Measurements from ENCODE around the gene FRMD3. TPM values are rescaled to one million over a fixed set of nuclear protein-coding genes. Genes with fewer than 3 reads are reported as not detected.

Gene FRMD3
- total RNA-seq, 1 experiment from 2014 or later = 0.55 TPM

- H4K91ac ChIP-seq (ENCODE audit: insufficient read length, low read depth, low read length) = no peak overlapping the region
- DNase-seq = no peak
- H4K20me1 ChIP-seq (ENCODE audit: control insufficient read depth, insufficient read depth, insufficient read length) = no peaks in the 10 kb centered on the region
- Mint-ChIP-seq H3K4me1 (no peaks in the 10 kb centered on the region), H3K4me3 (no peak overlapping the region), H3K36me3 (ENCODE audit: insufficient read depth in 1 of 3, low read depth in 3 of 3) (peaks cover 3 to 7% (median 6%) of the 10 kb centered on the region in 3 experiments; a peak in 5 of 7 replicates), H3K27me3 (ENCODE audit: low read depth) (no peaks in the 10 kb centered on the region), H3K27ac (no peak overlapping the region), H3K9me3 (peaks cover 7 to 15% of the 10 kb centered on the region in 2 experiments)
- no peak overlapping the region for H2AFZ ChIP-seq (ENCODE audit: low read length)
- H3K23me2 ChIP-seq (ENCODE audit: insufficient read length, low read depth, low read length, poor library complexity, severe bottlenecking) = no peaks in the 10 kb centered on the region
- H2BK20ac ChIP-seq (ENCODE audit: low read depth, low read length, poor library complexity, severe bottlenecking) = no peak overlapping the region
- H3K9me3 ChIP-seq (ENCODE audit: control insufficient read depth, low read depth, low read length) = no peaks in the 10 kb centered on the region
- H3K79me1 ChIP-seq (ENCODE audit: insufficient read depth, low read depth, low read length, poor library complexity, severe bottlenecking) = no peaks in the 10 kb centered on the region
- no peak overlapping the region for H3K56ac ChIP-seq (ENCODE audit: insufficient read length, low read depth, low read length)
- H3K14ac ChIP-seq (ENCODE audit: insufficient read depth, low read length) = no peak overlapping the region
- no peak overlapping the region for H4K5ac ChIP-seq (ENCODE audit: insufficient read length, low read depth, low read length)
- H2BK5ac ChIP-seq (ENCODE audit: insufficient read length, low read length) = no peak overlapping the region
- no peak overlapping the region for H3K4me2 ChIP-seq (ENCODE audit: insufficient read depth, insufficient read length, low read length)
- H3K4ac ChIP-seq (ENCODE audit: low read depth, low read length) = no peak overlapping the region
- no peaks in the 10 kb centered on the region for H3K4me1 ChIP-seq (ENCODE audit: insufficient read depth, low read length)
- no peaks in the 10 kb centered on the region for H3K27me3 ChIP-seq (ENCODE audit: insufficient read depth, low read length)
- H2BK12ac ChIP-seq (ENCODE audit: insufficient read length, low read depth, low read length) = no peak overlapping the region
- H2BK120ac ChIP-seq (ENCODE audit: low read depth, low read length, poor library complexity, severe bottlenecking) = no peak overlapping the region
- H3K18ac ChIP-seq (ENCODE audit: insufficient read length, low read depth, low read length) = no peak overlapping the region
- no peak overlapping the region for H3K23ac ChIP-seq (ENCODE audit: insufficient read length, low read depth, low read length)
- no CpG with 5 or more reads among the region's 2 CpGs for WGBS (ENCODE audit: extremely low coverage, insufficient read length, low lambda C conversion rate)
- no peak overlapping the region for H3K9ac ChIP-seq (ENCODE audit: extremely low read depth, insufficient read length, low read length)
- no peak overlapping the region for H4K8ac ChIP-seq (replicated peaks; ENCODE audit: insufficient read length, low read depth, low read length)
- H3T11ph ChIP-seq (ENCODE audit: low read length) = no peak overlapping the region
- H2AK5ac ChIP-seq (ENCODE audit: insufficient read length, low read length) = no peak overlapping the region
- no peak overlapping the region for H2BK15ac ChIP-seq (ENCODE audit: low read depth, low read length)
- no peak for TF ChIP-seq CTCF (conservative IDR thresholded peaks at IDR 0.05)
- no peak overlapping the region for H3K27ac ChIP-seq (ENCODE audit: insufficient read length, low read depth, low read length)
- H3K79me2 ChIP-seq (ENCODE audit: insufficient read depth, low read length) = no peaks in the 10 kb centered on the region
Measured at GRCh38 chr9:83569326-83569725, 31.1 kb upstream of the FRMD3 start.

All from H9 (cell line).